ENCODE results near the gene NFKBIB.

Gene NFKBIB

DNA sequence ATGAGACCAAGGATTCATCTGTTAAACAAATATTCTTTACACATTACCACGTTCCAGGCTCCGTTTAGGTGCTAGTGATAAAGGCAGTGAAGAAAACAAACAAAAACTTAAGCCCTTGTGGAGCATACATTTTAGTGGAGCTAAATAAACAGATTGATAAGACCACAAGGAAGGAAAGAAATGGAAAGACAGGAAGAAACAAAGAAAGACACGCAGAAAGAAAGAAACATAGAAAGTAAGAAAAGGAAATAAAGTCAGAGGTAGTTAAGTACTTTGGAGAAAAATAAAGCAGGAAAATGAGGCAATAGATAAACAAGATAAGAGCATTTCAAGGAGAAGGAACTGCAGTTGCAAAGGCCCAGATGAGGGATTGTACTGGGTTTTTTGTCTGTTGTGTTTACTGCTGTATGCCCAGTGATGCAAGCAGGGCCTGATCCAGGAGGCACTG lies 998 bp downstream of the NFKBIB start:
- TF ChIP-seq, protein P1, sequence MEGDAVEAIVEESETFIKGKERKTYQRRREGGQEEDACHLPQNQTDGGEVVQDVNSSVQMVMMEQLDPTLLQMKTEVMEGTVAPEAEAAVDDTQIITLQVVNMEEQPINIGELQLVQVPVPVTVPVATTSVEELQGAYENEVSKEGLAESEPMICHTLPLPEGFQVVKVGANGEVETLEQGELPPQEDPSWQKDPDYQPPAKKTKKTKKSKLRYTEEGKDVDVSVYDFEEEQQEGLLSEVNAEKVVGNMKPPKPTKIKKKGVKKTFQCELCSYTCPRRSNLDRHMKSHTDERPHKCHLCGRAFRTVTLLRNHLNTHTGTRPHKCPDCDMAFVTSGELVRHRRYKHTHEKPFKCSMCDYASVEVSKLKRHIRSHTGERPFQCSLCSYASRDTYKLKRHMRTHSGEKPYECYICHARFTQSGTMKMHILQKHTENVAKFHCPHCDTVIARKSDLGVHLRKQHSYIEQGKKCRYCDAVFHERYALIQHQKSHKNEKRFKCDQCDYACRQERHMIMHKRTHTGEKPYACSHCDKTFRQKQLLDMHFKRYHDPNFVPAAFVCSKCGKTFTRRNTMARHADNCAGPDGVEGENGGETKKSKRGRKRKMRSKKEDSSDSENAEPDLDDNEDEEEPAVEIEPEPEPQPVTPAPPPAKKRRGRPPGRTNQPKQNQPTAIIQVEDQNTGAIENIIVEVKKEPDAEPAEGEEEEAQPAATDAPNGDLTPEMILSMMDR (IDR thresholded peaks at IDR 0.05; ENCODE audit: low read depth, low read length) = no peak
- peak overlapping the region; percentile 92 for H3K4me3 ChIP-seq (ENCODE audit: low read depth, low read length)
- no peak for DNase-seq (ENCODE audit: low read depth)

DNA sequence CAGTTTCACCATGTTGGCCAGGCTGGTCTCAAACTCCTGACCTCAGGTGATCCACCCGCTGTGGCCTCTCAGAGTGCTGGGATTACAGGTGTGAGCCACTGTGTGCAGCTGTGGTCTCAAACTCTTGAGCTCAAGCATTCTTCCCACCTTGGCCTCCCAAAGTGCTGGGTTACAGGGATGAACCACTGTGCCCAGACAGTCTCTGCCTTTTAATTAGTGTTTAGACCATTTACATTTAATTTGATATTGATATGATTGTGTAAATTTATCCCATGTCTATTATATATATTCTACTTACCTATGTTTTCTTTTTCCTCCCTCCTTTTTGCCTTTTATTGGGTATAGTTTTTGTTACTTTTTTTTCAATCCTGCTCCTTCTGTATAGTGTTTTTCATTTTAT lies 1.9 kb downstream of the NFKBIB start:
- TF ChIP-seq MYC (IDR thresholded peaks at IDR 0.05; ENCODE audit: low read depth, low read length) = no peak
- TF ChIP-seq, protein P1 (IDR thresholded peaks at IDR 0.05; ENCODE audit: low read depth, low read length) = no peak
- TF ChIP-seq POLR2A (IDR thresholded peaks at IDR 0.05; ENCODE audit: extremely low read depth, insufficient read length) = no peak
- TF ChIP-seq, protein P2, sequence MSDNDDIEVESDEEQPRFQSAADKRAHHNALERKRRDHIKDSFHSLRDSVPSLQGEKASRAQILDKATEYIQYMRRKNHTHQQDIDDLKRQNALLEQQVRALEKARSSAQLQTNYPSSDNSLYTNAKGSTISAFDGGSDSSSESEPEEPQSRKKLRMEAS (IDR thresholded peaks at IDR 0.05; ENCODE audit: low read depth, low read length) = no peak
- no peak for DNase-seq (ENCODE audit: low read depth)
- H3K4me3 ChIP-seq (ENCODE audit: low read depth, low read length) = no peak overlapping the region

DNA sequence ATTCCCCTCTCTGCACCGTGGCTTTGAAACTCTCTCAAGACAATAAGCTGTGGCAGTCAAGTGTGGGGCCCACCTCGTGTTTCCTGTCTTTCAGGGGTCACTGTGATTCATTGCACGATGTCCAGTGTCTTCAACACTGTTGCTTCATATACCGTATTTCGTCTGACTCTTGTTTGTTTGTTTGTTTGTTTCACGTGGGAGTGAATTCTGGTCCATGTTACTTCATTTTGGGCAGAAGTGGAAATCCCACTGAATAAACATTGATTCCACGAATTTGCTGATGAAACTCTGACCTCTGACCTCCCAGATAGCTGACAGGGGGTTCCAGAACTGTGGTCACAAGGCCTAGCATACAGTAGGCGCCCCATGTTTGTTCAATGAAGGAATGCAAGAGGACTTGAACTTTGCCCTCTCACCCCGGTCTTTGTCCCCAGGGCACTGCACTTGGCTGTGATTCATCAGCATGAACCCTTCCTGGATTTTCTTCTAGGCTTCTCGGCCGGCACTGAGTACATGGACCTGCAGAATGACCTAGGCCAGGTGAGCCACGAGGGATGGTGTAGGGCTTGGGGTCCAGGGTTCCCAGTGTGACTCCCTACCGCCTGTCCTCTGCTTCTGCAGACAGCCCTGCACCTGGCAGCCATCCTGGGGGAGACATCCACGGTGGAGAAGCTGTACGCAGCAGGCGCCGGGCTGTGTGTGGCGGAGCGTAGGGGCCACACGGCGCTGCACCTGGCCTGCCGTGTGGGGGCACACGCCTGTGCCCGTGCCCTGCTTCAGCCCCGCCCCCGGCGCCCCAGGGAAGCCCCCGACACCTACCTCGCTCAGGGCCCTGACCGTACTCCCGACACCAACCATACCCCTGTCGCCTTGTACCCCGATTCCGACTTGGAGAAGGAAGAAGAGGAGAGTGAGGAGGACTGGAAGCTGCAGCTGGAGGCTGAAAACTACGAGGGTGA lies 5.1 kb downstream of the NFKBIB start:
- no peak overlapping the region for H3K4me3 ChIP-seq (ENCODE audit: low read depth, low read length)
- no peak for DNase-seq (ENCODE audit: low read depth)
- TF ChIP-seq, protein P1 (IDR thresholded peaks at IDR 0.05; ENCODE audit: low read depth, low read length) = no peak
- TF ChIP-seq MYC (IDR thresholded peaks at IDR 0.05; ENCODE audit: low read depth, low read length) (no peak), POLR2A (IDR thresholded peaks at IDR 0.05; ENCODE audit: extremely low read depth, insufficient read length) (no peak)
- TF ChIP-seq, protein P2 (IDR thresholded peaks at IDR 0.05; ENCODE audit: low read depth, low read length) = no peak

DNA sequence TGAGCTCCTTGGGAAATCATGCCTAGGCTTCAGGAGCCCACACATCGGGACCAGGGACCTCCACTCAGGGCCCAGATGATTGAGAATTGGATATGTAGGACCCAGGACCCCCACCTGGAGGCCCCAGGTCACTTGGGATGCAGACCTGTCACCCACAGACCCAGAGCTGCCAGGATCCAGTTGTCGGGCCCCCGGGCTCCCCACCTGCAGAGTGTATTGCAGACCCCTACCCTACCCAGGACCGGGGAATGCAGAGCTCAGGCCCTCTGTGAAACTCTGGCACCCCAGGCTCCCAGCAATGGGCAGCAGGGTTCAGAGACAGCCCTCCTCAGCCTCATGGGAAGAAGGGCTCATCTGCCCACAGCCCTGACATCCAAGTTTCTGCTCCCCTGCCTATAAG lies 5.9 kb downstream of the NFKBIB start:
- no peak overlapping the region for H3K4me3 ChIP-seq (ENCODE audit: low read depth, low read length)
- TF ChIP-seq, protein P2 (IDR thresholded peaks at IDR 0.05; ENCODE audit: low read depth, low read length) = no peak
- TF ChIP-seq MYC (IDR thresholded peaks at IDR 0.05; ENCODE audit: low read depth, low read length) (no peak), POLR2A (IDR thresholded peaks at IDR 0.05; ENCODE audit: extremely low read depth, insufficient read length) (no peak)
- TF ChIP-seq, protein P1 (IDR thresholded peaks at IDR 0.05; ENCODE audit: low read depth, low read length) = no peak
- no peak for DNase-seq (ENCODE audit: low read depth)

DNA sequence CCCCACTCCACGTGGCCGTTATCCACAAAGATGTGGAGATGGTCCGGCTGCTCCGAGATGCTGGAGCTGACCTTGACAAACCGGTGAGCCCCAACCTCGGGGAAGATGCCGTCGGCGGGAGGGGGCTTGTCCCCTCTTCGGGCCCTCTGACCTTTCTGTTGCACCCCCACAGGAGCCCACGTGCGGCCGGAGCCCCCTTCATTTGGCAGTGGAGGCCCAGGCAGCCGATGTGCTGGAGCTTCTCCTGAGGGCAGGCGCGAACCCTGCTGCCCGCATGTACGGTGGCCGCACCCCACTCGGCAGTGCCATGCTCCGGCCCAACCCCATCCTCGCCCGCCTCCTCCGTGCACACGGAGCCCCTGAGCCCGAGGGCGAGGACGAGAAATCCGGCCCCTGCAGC lies 7.5 kb downstream of the NFKBIB start:
- no peak for TF ChIP-seq MYC (IDR thresholded peaks at IDR 0.05; ENCODE audit: low read depth, low read length)
- no peak for TF ChIP-seq POLR2A (IDR thresholded peaks at IDR 0.05; ENCODE audit: extremely low read depth, insufficient read length)
- TF ChIP-seq, protein P1 (IDR thresholded peaks at IDR 0.05; ENCODE audit: low read depth, low read length) = no peak
- TF ChIP-seq, protein P2 (IDR thresholded peaks at IDR 0.05; ENCODE audit: low read depth, low read length) = no peak
- no peak for DNase-seq (ENCODE audit: low read depth)
- H3K4me3 ChIP-seq (ENCODE audit: low read depth, low read length) = no peak overlapping the region
